Measurements from ENCODE around the gene VCL.

DNA sequence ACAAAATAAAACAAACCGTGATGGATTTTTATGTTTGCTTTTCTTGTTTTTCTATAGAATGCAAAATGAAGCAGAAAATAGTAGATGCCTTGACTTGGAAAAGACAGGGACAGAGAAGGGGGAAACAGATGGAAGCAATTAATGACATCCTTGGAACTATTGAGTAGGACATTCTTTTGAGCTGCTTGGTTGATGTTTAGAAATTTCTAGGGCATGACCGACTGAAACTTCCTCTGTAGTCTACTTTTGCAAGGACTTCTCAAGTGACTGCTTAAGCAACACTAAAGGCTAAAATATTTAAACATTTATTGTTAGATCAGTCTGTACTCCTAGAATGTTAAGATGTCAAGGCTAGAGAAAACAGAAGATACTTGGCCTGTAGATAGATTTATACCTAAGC lies 49.4 kb downstream of the VCL start:
- no peak for TF ChIP-seq SUZ12 (IDR thresholded peaks at IDR 0.05)
- TF ChIP-seq BHLHE40 (IDR thresholded peaks at IDR 0.05; ENCODE audit: borderline replicate concordance), result no peak
- TF ChIP-seq SP1 (IDR thresholded peaks at IDR 0.05), result no peak
- TF ChIP-seq TARDBP (IDR thresholded peaks at IDR 0.05), result no peak
- TF ChIP-seq NFRKB (IDR thresholded peaks at IDR 0.05), result no peak

Measured in HEK293T (cell line).